DMS114 treated with DMSO at 0.1 percent for 48 hours (cell line): Measurements from ENCODE around the gene DNAJB2.
A peak's percentile ranks its signal among the peaks of the same experiment; 100 is the strongest.

Experiments
- DNase-seq: peaks from one replicate; lab custom pipeline; 2025; ENCODE audit not compliant: unreplicated experiment; lab: John Stamatoyannopoulos, UW

DNAJB2 gene

DNA sequence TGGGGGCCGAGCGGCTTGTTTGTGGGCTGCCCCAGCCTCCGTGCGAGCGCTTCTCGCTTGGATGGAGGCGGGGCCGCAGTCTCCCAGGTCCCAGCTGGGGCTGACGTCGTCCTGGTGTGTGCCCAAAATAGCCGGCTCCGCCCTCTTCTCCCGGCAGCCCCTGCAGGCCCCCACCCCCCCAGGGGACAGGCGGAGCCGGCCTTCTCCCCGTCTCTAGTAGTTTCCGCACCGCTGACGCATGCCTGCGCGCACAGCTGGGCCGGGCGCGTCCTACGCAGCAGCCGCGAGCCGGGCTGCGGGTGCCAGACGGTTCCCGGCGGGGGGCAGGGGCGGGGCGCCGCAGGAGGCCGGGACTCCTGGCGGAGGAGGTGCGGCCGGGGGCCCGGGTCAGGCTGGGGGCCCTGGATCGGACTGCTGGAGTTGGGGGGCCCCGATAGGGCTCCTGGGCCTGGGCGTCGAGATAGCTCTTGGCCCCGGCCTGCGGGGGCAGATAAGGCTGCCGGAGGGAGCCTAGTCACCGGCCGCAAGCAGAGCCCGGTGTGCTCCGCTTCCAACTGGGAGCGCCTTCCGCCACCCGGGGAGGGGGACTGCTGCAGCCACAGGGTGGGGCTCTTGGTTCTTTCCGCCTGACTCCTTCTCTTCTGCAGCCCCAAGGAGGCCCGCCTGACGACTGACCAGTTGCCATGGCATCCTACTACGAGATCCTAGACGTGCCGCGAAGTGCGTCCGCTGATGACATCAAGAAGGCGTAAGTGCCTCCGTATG, at the start of gene DNAJB2:
Gene DNAJB2 (plus strand): TSS at position 216 of the 765 bp plus-strand sequence. CDS start 468 bp downstream, at position 684.
- peak; percentile 83 for DNase-seq

DNA sequence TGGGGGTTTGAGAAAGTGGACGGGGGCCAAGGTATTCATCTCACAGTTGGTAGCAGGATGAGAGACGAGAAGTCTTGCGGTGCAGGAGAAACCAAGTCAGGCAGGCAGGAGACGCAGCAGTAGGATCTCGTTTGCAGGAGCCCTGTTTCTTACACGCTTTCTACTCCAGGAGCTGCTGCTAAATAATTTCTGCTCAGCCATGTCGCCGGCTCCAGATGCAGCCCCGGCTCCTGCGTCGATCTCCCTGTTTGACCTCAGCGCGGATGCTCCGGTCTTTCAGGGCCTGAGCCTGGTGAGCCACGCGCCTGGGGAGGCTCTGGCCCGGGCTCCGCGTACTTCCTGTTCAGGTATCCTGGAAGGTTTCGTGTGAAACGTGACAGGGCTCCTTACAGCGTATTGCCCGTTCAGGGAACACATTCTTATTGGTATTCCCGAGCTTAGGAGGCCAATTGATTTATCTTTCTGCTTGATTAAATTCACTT, 49.1 kb upstream of the DNAJB2 start:
- no peak for DNase-seq

DNA sequence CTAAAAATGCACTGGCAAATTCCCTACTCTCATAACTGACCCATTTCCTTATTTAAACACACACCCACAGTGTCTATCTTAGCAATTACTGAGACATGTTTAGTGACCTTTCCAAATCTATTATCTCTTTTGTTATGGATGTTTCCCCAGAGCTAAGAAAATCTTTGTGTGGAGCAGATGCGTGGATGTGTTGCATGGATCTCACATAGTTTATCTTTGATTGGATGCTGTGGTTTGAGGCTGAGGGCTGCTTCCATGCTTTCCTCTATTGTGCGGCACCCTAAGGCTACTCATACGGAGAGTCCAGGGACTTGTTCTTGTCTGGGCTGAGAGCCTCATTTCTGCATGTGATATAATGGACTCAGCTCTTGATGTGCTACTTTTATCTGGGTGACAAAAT, 44.8 kb upstream of the DNAJB2 start:
- DNase-seq = no peak

DNA sequence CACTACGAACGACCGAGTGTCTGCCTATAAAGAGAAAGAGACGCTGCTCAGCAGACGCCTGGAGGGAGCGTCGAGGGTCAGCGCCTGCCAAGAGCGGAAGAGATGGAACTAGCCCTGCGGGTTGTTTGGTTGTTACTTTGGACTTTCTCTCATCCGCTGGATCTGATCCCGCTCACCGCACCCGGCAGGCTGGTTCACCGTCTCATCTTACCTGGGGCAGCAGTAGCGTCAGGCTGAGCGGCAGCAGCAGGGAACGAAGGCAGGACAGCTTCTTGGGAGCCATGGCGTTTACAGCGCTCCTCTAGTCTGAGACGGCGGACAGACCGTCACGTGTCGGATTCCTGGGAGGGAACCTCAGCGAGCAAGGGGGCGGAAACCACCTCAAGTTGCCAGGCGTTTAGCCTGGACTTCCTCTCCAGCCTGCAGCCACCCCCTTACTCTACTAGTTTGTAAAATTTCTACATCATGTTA, 35.8 kb upstream of the DNAJB2 start:
- DNase-seq = no peak

DNA sequence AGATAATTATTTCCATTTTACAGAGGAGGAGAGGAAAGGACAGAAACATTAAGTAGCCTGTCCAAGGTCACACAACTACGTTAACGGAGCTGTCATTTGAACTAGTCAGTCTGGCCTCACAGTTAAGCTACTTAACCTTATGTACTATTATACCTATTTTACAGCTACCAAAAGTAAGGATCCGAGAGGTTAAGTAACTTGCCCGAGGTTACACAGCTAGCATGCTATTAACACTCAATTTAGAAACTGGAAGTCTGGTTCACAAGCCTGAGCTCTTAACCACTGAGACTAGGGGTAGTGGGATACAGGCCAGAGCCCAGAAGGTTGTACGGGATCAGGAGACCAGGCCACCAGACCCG, 34.4 kb upstream of the DNAJB2 start:
- DNase-seq = no peak

DNA sequence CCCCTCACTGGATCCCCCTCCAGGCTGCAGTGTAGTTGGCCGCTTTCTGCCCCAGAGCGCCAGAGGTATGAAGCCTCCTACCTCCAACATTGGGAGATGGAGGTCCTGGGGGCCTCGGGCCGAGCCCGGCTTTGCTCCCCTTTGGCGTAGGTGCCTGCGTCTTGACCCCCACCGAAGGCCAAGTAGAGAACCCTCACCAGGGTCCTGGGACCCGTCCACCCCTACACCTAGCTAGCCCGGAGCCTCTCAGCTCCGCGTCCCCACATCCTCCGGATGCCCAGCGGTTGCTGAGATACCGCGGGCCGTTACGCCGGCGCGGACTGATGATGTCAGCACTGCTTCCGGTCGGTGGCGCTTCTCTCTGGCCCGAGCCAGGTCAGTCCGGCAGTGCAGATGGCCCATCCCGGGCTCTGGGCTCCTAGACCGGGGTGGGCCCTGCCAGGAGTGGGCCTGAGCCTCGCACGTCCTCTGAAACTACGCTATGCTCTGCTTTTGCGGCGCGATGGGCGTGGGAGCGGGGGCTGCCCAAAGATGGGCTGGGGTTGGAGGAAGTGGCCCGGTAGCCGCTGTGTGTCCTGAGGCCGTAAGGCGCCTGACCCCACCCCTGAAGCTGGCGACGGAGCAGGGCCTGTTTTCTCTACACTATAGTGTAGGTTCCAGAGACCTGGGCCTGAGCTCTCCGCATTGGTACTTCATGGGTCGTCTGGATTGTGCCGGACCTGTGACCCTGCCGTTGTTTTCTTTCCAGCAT, 33.8 kb upstream of the DNAJB2 start, which contains the start of the genes GLB1L and STK16:
Gene GLB1L (minus strand): TSS at position 297 of the 751 bp plus-strand sequence. CDS start 1,871 bp downstream, outside the sequence.
Gene STK16 (plus strand): TSS at position 332 of the 751 bp plus-strand sequence. CDS start 521 bp downstream, outside the sequence.
- DNase-seq = peak; percentile 76

DNA sequence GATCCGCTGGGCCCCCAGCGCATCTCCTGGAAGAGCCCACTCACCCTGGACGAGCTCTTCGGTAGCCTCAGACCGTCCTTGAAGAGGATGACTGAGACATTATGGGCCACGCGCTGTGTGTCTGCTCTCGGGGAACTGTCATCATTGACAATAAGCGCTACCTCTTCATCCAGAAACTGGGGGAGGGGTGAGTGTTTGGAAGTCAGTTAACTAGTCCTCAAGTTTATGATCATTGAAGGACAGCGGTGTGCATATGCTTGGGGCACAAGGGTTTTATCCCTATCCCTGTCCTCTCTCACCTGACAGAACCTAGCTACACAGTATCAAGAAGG, 33.3 kb upstream of the DNAJB2 start:
- no peak for DNase-seq

DNA sequence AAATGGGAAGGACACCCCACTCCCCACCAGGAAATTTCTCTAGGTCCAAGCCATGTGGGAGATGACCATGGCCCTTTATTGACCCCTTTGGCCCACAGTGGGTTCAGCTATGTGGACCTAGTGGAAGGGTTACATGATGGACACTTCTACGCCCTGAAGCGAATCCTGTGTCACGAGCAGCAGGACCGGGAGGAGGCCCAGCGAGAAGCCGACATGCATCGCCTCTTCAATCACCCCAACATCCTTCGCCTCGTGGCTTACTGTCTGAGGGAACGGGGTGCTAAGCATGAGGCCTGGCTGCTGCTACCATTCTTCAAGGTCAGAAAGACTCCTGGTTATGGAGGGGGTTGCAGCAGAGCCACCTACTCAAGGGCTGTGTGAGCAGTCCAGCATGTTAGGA, 32.6 kb upstream of the DNAJB2 start:
- no peak for DNase-seq

DNA sequence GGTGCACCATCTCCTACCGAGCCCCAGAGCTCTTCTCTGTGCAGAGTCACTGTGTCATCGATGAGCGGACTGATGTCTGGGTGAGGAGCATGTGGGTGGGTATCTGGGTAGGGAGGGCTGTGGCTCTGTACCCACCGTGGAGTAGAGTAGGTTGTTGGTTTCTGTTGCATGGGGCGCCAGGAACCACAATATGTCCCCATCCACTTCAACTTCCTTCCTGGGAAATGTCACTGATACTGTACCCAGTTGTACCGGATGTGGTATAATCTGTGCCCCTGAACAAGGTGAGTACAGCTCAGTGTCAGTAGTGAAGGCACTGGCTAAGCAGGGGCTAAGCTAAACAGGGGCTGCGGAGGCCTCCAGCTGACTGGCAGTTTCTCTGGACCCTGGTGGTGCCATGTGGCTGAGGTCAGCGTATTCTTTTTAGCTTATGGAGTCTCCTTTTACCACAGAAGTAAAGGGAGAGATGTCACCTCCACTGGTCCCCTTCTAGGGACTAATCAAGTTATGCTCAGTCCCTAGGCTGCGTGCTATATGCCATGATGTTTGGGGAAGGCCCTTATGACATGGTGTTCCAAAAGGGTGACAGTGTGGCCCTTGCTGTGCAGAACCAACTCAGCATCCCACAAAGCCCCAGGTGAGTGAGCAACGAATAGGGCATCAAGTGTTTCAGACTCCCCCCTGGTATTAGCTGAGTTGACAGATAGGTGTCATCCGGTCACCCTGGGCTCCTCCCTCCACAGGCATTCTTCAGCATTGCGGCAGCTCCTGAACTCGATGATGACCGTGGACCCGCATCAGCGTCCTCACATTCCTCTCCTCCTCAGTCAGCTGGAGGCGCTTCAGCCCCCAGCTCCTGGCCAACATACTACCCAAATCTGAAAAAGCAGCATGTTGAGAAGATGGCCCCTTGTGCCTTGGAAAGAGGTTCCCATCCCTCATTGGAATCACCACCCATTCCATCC, 31.2 kb upstream of the DNAJB2 start:
- no peak for DNase-seq

DNA sequence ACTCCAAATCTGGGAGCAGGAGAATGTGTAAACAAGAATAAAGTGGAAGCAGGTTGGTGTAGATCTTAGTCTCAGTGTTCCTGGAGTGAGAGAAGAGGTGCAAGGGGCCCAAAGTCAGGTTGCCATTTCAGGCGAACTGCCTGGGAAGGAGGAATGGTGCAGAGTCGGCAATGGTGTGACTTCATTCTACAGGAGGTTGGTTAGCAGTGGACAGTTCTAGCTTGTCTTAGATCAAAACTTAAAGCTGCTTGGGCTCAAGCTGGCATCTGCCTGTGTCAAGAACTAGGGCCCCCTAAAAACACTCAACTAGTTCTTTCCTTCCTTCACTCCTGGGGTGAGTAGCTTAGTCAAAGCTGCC, 30.3 kb upstream of the DNAJB2 start:
- no peak for DNase-seq

DNA sequence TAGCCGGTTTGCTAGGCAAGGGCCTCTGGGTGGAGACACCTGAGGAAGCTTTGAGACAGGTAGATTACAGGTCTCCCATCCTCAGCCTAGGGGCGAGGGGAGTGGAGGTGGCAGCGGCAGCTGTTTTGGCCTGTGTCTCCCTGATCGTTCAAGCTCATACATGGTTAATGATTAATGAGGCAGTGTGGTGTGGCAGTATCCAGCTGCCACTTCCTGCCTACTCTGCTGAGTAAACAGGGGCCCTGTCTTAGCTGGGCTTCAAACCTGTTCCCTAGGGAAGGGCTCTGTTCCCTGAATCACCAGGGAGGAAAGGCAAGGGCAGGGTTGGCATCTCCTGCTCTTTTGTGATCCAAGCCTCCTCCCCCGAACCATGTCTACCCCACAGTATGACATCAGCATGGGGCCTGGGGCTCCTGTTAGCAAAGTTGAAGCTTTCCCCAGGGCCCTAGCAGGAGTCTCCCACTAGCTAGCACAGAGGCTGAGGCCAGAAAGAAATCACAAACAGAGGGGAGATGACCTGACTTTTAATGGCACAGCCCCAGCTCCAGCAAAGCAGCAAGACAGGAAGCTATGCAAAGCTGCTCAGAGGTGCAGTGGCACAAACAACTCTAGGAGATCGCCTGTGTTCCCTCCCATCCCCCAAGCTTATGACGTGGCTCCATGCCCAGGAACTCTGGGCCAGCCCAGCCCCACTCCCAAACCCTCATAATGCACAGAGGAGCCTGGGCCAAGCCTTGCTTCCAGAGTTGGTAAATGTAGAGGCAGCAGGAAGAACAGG, 29.8 kb upstream of the DNAJB2 start:
- no peak for DNase-seq

DNA sequence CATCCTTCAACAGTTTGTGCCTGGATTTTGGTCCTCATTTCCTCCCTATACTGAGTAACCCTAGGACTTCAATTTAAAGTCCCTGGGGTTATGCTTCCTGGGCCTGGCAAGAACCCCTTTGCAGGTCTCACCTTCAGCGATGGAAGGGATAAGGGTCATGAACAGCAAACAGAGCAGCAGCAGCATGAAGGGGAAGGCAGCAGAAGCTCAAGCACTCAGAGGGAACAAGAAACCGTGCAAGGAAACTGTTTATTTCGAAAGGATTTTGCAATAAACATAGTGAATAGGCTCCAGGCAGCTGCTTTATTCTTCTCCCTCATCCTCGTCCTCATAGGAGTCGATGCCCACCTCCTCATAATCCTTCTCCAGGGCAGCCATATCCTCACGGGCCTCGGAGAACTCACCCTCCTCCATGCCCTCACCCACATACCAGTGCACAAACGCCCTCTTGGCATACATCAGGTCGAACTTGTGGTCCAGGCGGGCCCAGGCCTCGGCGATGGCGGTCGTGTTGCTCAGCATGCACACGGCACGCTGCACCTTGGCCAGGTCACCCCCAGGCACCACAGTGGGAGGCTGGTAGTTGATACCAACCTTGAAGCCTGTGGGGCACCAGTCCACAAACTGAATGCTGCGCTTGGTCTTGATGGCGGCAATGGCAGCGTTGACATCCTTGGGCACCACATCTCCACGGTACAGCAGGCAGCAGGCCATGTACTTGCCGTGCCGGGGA, 29.0 kb upstream of the DNAJB2 start:
- no peak for DNase-seq

DNA sequence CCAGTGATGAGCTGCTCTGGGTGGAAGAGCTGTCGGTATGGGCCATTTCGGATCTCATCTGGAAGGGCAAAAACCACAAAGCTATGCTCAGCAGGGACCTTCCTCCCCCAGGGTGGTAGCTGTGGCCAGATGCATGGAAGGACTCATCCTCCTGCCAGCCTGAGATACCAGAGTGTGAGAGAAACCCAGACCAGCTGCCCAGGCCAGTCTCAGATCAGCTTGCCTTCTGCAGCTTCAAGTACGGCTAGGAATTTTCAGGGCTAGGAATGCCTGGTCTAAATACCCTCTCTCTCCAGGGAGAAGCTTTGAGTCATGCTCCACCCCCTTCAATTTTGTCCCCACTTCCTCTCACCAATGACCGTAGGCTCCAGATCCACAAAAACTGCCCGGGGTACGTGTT, 27.5 kb upstream of the DNAJB2 start:
- no peak for DNase-seq

DNA sequence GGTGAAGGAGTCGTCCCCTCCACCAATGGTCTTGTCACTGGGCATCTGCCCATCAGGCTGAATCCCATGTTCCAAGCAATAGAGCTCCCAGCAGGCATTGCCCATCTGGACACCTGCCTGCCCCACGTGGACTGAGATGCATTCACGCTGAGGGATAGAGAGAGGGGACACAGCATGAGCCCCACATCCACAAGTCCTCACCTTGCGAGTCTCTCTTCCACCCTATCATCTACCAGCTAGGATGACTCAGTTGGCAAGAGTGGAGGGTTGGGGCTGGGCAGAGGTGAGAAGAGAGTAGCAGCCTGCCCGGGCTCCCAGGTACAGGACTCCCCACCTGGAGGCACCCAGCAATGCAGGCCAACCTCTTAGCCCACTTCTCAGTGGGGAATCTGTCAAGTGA, 27.1 kb upstream of the DNAJB2 start:
- no peak for DNase-seq

DNA sequence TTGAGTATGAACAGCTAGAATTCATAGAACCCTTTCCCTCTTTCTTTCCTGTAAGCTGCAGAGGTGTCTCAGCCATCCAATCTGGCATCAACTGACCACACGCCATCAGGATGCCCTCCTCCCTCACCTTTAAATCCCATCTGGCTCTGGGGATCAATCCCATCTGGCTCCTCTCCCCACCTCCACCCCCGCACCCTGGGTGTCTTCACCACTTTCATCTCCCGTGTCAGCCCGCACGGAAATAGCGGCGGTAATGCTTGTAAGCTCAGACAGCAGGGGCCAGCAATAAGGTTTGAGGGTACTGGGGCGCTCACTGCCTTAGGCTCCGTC, 26.6 kb upstream of the DNAJB2 start:
- no peak for DNase-seq

DNA sequence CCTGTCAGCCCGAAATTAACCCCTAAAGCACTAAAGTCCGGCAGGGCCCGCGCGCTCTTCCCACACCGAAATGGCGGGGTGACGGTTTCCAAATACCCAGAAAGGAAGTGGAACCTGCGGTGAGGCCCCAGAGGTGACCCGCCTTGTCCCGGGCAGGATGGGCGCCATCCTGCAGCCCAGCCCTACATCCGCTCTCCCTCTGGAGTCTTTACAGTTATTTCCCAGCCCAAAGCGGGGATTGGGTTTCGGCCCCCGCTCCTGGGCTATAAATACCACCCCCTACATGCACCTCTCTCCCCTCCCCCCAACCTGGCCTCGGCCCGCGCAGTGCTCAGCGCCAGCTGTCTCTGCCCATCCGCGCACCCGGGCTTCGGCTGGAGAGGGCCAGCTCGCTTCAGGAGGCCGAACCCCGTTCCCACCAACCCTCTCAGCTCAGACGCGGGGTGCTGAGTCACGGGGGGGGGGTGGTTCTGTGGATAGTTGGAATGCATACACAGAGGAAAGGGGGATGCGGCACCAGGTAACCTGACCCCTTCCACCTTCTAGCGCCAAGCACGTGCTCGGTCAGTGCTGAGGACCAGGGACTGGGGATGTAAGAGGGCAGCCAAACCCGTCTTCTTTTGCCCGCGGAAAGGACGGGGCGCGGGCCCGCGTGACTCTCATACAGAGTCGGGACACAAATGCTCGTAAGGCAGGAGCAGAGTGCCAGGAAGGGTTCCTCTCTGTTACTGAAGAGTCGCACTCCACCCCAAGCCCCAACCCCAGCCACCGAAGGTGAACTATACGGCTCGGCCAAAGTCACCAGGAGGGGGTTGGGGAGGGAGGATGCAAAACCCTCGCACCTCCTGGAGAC, 26.0 kb upstream of the DNAJB2 start, which contains the start of gene TUBA4B:
Gene TUBA4B (plus strand): TSS at position 344 of the 853 bp plus-strand sequence. CDS start 165 bp downstream, at position 509.
- DNase-seq = no peak

DNA sequence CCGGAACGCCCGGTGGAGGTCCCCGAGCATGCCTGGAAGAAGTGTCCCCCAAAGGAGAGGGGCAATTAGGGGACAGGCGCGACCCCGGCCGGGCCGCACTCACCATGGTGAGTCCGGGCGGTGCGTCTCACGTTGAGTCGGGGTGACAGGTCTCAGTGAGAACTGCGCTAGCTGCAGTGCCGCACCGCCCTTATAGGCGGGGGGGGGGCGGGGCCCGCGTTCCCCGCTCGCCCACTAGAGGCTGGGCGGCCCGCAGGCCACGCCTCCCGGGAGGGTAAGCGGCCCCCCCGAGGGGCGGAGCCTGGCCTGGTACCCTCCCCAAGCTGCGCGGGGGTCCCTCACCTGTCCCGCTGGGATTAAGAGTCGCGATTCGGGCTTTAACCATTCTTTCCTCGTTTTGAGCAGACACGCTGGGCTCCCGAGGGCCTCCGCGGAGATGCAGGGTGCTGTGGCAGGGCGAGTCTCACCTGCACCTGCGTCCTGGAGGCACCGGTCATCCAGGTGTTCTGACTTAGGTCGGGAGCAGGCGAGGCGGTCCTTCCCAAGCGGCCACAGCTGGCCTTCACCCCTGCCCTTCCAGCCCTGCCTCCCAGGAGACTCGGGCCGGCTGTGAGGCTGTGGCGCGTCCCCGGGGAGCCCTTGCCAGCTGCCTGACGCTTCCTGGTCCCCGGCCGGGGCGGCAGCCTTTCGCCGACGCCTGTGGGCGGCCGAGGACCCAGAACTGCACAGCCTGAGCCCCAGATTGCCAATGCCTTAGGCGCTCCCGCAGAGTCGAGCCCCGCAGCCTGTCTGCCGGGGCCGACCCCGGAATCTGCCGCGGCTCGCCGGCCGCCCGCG, 25.2 kb upstream of the DNAJB2 start, which contains the start of gene TUBA4A:
Gene TUBA4A (minus strand): TSS at position 166 of the 837 bp plus-strand sequence. CDS start 60 bp downstream, at position 106.
- no peak for DNase-seq
